HG03565 (cell line): ENCODE measurements around the gene STARD9.

Source experiments
- ATAC-seq: cut with Tn5 transposase; IDR thresholded peaks from one replicate; pipeline ENCODE4 v1.9.1; 2021; ENCODE audit warnings: mild to moderate bottlenecking, moderate library complexity; ENCODE audit not compliant: unreplicated experiment

The STARD9 gene

GRCh38 chr15:42693496-42693895 lies 118.1 kb downstream of the STARD9 start:
- no peak for ATAC-seq

- no peak for ATAC-seq
Measured at GRCh38 chr15:42693942-42694341, 118.5 kb downstream of the STARD9 start.

GRCh38 chr15:42694398-42694797 lies 119.0 kb downstream of the STARD9 start:
- ATAC-seq = no peak

GRCh38 chr15:42695527-42696071 lies 120.2 kb downstream of the STARD9 start:
- no peak for ATAC-seq

- ATAC-seq = no peak
Measured at GRCh38 chr15:42696626-42697025, 121.2 kb downstream of the STARD9 start.

- no peak for ATAC-seq
Measured at GRCh38 chr15:42704492-42704926, 129.1 kb downstream of the STARD9 start.

- ATAC-seq = no peak
Measured at GRCh38 chr15:42705336-42705735, 129.9 kb downstream of the STARD9 start.

GRCh38 chr15:42707068-42707467 lies 131.7 kb downstream of the STARD9 start:
- no peak for ATAC-seq

- ATAC-seq = no peak
Measured at GRCh38 chr15:42707873-42708544, 132.6 kb downstream of the STARD9 start.

- ATAC-seq = no peak
Measured at GRCh38 chr15:42710662-42711061, 135.3 kb downstream of the STARD9 start.

- no peak for ATAC-seq
Measured at GRCh38 chr15:42711746-42712145, 136.3 kb downstream of the STARD9 start.

GRCh38 chr15:42712584-42712983 lies 137.2 kb downstream of the STARD9 start:
- no peak for ATAC-seq

- no peak for ATAC-seq
Measured at GRCh38 chr15:42716125-42716524, 140.7 kb downstream of the STARD9 start.

- no peak for ATAC-seq
Measured at GRCh38 chr15:42716626-42717025, 141.2 kb downstream of the STARD9 start.

- ATAC-seq = no peak
Measured at GRCh38 chr15:42719043-42719442, 143.6 kb downstream of the STARD9 start.

- ATAC-seq = no peak
Measured at GRCh38 chr15:42720071-42720470, 144.7 kb downstream of the STARD9 start.

- ATAC-seq = no peak
Measured at GRCh38 chr15:42721016-42721415, 145.6 kb downstream of the STARD9 start.

- no peak for ATAC-seq
Measured at GRCh38 chr15:42721916-42722315, 146.5 kb downstream of the STARD9 start.

GRCh38 chr15:42723068-42723467 lies 147.7 kb downstream of the STARD9 start:
- ATAC-seq = no peak

GRCh38 chr15:42724276-42724675 lies 148.9 kb downstream of the STARD9 start:
- ATAC-seq = no peak

- ATAC-seq = no peak
Measured at GRCh38 chr15:42725331-42725903, 150.0 kb downstream of the STARD9 start.

- no peak for ATAC-seq
Measured at GRCh38 chr15:42726114-42726513, 150.7 kb downstream of the STARD9 start.
